ENCODE measurements around the gene TMEM97.

The TMEM97 gene

GRCh38 chr17:28276011-28276410 lies 43.0 kb upstream of the TMEM97 start (continued):
- no peak for TF ChIP-seq ZNF23 (tag by site-specific recombination; IDR thresholded peaks at IDR 0.05; ENCODE audit: borderline replicate concordance)

- no peaks in the 10 kb centered on the region for H3K9me3 ChIP-seq (ENCODE audit: control insufficient read depth, insufficient read depth, low read depth, low read length)
- ChIA-PET CTCF (interaction anchor here (0.7 kb wide), 1 partner anchor 138 kb away, joined by 3 read pairs; no protein-coding TSS in a partner anchor), POLR2A (no interaction called here)
- TF ChIP-seq ZNF660 (tag by site-specific recombination; IDR thresholded peaks at IDR 0.05) (no peak), ZNF274 (IDR thresholded peaks at IDR 0.05; ENCODE audit: low read length) (no peak), ZNF274 (tag by site-specific recombination; IDR thresholded peaks at IDR 0.05; ENCODE audit: borderline replicate concordance) (no peak), ZNF311 (tag by site-specific recombination; IDR thresholded peaks at IDR 0.05; ENCODE audit: borderline replicate concordance) (no peak), MYNN (tag by site-specific recombination; IDR thresholded peaks at IDR 0.05; ENCODE audit: borderline replicate concordance) (no peak), ZNF10 (tag by site-specific recombination; IDR thresholded peaks at IDR 0.05) (no peak), GLIS1 (tag by site-specific recombination; IDR thresholded peaks at IDR 0.05) (no peak), ZNF560 (tag by site-specific recombination; IDR thresholded peaks at IDR 0.05; ENCODE audit: borderline replicate concordance) (no peak)
- TF ChIP-seq, protein P1, sequence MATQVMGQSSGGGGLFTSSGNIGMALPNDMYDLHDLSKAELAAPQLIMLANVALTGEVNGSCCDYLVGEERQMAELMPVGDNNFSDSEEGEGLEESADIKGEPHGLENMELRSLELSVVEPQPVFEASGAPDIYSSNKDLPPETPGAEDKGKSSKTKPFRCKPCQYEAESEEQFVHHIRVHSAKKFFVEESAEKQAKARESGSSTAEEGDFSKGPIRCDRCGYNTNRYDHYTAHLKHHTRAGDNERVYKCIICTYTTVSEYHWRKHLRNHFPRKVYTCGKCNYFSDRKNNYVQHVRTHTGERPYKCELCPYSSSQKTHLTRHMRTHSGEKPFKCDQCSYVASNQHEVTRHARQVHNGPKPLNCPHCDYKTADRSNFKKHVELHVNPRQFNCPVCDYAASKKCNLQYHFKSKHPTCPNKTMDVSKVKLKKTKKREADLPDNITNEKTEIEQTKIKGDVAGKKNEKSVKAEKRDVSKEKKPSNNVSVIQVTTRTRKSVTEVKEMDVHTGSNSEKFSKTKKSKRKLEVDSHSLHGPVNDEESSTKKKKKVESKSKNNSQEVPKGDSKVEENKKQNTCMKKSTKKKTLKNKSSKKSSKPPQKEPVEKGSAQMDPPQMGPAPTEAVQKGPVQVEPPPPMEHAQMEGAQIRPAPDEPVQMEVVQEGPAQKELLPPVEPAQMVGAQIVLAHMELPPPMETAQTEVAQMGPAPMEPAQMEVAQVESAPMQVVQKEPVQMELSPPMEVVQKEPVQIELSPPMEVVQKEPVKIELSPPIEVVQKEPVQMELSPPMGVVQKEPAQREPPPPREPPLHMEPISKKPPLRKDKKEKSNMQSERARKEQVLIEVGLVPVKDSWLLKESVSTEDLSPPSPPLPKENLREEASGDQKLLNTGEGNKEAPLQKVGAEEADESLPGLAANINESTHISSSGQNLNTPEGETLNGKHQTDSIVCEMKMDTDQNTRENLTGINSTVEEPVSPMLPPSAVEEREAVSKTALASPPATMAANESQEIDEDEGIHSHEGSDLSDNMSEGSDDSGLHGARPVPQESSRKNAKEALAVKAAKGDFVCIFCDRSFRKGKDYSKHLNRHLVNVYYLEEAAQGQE (tag by site-specific recombination; IDR thresholded peaks at IDR 0.05): no peak
- TF ChIP-seq, protein P2, sequence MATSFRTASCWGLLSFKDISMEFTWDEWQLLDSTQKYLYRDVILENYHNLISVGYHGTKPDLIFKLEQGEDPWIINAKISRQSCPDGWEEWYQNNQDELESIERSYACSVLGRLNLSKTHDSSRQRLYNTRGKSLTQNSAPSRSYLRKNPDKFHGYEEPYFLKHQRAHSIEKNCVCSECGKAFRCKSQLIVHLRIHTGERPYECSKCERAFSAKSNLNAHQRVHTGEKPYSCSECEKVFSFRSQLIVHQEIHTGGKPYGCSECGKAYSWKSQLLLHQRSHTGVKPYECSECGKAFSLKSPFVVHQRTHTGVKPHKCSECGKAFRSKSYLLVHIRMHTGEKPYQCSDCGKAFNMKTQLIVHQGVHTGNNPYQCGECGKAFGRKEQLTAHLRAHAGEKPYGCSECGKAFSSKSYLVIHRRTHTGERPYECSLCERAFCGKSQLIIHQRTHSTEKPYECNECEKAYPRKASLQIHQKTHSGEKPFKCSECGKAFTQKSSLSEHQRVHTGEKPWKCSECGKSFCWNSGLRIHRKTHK (tag by site-specific recombination; IDR thresholded peaks at IDR 0.05): no peak
- TF ChIP-seq, protein P3, sequence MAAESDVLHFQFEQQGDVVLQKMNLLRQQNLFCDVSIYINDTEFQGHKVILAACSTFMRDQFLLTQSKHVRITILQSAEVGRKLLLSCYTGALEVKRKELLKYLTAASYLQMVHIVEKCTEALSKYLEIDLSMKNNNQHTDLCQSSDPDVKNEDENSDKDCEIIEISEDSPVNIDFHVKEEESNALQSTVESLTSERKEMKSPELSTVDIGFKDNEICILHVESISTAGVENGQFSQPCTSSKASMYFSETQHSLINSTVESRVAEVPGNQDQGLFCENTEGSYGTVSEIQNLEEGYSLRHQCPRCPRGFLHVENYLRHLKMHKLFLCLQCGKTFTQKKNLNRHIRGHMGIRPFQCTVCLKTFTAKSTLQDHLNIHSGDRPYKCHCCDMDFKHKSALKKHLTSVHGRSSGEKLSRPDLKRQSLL (tag by site-specific recombination; IDR thresholded peaks at IDR 0.05): no peak
- H3K4me3 ChIP-seq (ENCODE audit: low read depth, low read length): no peak overlapping the region
- peaks cover 10% of the 10 kb centered on the region for H3K4me1 ChIP-seq (ENCODE audit: control insufficient read depth, insufficient read depth, low read length)
- no peaks in the 10 kb centered on the region for H3K36me3 ChIP-seq (ENCODE audit: control insufficient read depth in 2 of 2, insufficient read depth in 1 of 2, low read length in 2 of 2)
- no peak overlapping the region for H3K27ac ChIP-seq (ENCODE audit: extremely low read depth, low read depth, low read length)
Measured at GRCh38 chr17:28279411-28279810, 39.6 kb upstream of the TMEM97 start.

DNA sequence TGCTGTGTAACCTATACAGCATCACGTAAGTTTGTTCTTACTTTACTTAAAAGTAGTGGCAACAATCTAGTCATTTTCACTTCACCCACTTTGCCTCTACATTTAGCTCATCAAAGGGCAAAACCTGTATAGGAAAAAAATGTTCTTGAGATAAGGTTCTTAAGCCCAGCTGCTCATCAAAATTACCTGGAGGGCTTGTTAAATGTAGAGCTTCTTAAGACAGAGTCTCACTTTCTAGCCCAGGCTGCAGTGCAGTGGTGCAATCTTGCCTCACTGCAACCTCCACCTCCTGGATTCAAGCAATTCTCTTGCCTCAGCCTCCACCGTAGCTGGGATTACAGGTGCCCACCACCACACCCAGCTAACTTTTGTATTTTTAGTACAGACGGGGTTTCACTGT lies 38.2 kb upstream of the TMEM97 start:
- Histone ChIP-seq H3K27ac (ENCODE audit: extremely low read depth, low read depth, low read length) (no peak overlapping the region), H3K9me3 (ENCODE audit: control insufficient read depth, insufficient read depth, low read depth, low read length) (no peaks in the 10 kb centered on the region), H3K36me3 (ENCODE audit: control insufficient read depth in 2 of 2, insufficient read depth in 1 of 2, low read length in 2 of 2) (no peaks in the 10 kb centered on the region), H3K4me1 (ENCODE audit: control insufficient read depth, insufficient read depth, low read length) (peaks cover 10% of the 10 kb centered on the region), H3K4me3 (ENCODE audit: low read depth, low read length) (no peak overlapping the region)
- CTCF ChIA-PET: interaction anchor here (0.5 to 1.2 kb wide), 4 partner anchors 9 to 135 kb away, joined by 3 to 4 read pairs (median 4); no protein-coding TSS in a partner anchor
- POLR2A ChIA-PET: interaction anchor here (1.3 kb wide), 1 partner anchor 38 kb away, joined by 3 read pairs; the partner anchor contains the start of gene TMEM97
- no peak for TF ChIP-seq ZSCAN30 (tag by site-specific recombination; IDR thresholded peaks at IDR 0.05)
- TF ChIP-seq ZNF24 (tag by site-specific recombination; IDR thresholded peaks at IDR 0.05): no peak
- TF ChIP-seq ZNF416 (tag by site-specific recombination; IDR thresholded peaks at IDR 0.05): no peak
- no peak for TF ChIP-seq KLF8 (tag by site-specific recombination; IDR thresholded peaks at IDR 0.05)
- no peak for TF ChIP-seq ZNF785 (tag by site-specific recombination; IDR thresholded peaks at IDR 0.05)
- TF ChIP-seq, protein P4, sequence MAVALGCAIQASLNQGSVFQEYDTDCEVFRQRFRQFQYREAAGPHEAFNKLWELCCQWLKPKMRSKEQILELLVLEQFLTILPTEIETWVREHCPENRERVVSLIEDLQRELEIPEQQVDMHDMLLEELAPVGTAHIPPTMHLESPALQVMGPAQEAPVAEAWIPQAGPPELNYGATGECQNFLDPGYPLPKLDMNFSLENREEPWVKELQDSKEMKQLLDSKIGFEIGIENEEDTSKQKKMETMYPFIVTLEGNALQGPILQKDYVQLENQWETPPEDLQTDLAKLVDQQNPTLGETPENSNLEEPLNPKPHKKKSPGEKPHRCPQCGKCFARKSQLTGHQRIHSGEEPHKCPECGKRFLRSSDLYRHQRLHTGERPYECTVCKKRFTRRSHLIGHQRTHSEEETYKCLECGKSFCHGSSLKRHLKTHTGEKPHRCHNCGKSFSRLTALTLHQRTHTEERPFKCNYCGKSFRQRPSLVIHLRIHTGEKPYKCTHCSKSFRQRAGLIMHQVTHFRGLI (tag by site-specific recombination; IDR thresholded peaks at IDR 0.05): no peak
- no peak for TF ChIP-seq BCL6B (tag by site-specific recombination; IDR thresholded peaks at IDR 0.05)
- TF ChIP-seq ZNF768 (tag by site-specific recombination; IDR thresholded peaks at IDR 0.05): no peak
- no peak for TF ChIP-seq KLF1 (tag by site-specific recombination; IDR thresholded peaks at IDR 0.05)
- no peak for TF ChIP-seq ZNF391 (tag by site-specific recombination; IDR thresholded peaks at IDR 0.05; ENCODE audit: borderline replicate concordance, low read depth)
- no peak for TF ChIP-seq ZNF394 (tag by site-specific recombination; IDR thresholded peaks at IDR 0.05; ENCODE audit: borderline replicate concordance)
- TF ChIP-seq ZNF184 (tag by site-specific recombination; IDR thresholded peaks at IDR 0.05): no peak
- TF ChIP-seq ZSCAN23 (tag by site-specific recombination; IDR thresholded peaks at IDR 0.05): no peak
